ENCODE data around the gene A1BG.
"Not testable (repeated sequence)": the region's sequence is repeated elsewhere in the genome, so short reads cannot be mapped to it uniquely, and the experiment has no call there.

A1BG gene

DNA sequence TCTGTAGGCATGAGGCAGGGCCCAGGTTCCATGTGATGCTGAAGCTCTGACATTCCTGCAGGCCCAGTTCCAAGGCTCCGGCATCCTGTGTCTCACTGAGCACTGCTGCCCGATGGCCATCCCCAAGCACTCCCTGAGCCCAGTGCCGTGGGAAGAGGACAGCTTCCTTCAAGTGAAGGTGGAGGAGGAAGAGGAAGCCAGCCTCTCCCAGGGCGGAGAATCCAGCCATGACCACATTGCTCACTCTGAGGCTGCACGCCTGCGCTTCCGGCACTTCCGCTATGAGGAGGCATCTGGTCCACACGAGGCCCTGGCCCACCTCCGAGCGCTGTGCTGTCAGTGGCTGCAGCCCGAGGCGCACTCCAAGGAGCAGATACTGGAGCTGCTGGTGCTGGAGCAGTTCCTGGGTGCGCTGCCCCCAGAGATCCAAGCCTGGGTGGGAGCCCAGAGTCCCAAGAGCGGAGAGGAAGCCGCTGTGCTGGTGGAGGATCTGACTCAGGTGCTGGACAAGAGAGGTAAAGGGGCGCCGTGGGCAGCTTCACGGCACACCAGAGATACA is 18.5 kb downstream of the A1BG start:
- no peak for DNase-seq (ENCODE audit: low read depth)

DNA sequence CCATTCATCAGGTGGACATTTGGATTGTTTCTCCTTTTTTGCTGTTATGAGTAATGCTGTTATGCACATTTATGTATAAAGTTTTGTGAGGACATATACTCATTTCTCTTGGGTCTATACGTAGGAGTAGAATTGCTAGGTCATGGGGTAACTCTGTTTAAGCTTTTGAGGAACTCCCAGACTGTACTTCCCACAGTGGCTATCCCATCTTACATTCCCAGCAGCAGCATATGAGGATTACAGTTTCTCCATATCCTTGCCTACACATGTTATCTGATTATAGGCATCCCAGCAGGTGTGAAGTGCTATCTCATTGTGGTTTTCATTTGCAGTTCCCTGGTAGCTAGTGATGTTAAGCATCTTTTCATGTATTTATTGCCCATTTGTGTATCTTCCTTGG is 20.6 kb downstream of the A1BG start:
- DNase-seq (ENCODE audit: low read depth): no peak

GRCh38 chr19:58330458-58330857 is 22.8 kb downstream of the A1BG start:
- DNase-seq (ENCODE audit: low read depth): peak; percentile 73

DNA sequence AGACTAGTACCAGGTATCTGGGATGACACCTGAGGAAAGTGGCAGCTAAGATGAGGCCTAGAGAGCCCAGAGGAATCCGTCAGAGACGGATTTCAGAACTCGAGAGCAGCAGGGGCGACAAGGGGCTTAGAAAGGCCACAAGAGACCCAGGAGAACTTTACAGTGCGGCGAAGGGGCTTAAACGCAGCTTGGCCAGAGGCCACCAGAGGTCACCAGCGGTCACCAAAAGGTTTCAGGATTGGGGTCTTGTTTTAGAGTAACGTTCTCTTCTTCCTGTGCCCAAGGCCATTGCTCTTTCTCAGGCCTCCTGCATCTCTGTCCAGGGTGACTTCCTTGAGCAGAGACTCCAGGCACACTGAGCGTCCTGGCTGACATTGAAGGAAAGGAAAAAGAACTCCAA is 24.3 kb downstream of the A1BG start:
- peak; percentile 21 for DNase-seq (ENCODE audit: low read depth)

DNA sequence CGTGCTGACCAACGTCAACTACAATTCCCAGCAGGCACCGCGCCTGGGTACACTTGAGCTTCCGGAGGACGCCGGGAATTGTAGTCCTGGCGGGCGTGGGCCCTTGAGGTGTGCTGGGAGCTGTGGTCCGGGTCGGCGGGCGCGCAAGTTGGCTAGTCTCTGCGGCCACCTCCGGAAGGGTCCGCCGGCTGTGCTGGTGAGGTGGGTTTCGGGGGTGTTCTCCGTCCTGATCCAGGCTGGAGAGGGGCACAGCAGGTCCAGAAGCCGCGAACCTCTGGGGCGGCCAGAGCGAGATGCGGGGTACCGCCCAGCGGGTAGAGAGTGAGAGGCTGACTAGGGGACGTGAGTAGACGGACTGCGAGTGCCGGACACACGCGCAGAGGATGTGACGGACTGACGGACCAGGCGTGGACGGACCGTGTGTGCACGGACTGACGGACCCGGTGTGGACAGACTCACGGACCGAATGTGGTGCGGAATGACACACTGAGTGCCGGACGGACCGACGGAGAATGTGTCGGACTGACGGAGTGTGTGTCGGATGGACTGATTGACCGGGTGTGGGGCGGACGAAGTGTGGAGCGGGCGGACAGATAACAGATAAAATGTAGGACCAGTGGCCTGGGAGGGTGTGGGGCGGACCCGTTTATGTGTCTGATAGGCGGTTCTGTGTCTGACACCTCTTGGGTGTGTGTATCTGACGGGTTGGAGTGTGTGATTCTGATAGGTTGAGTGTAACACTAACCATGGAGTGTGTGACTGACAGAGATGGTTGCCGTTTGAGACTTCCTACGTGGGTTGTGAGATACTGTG is 26.2 kb downstream of the A1BG start, which contains the start of gene ZSCAN22:
TSS of gene ZSCAN22 (plus strand) at position 81 of the 813 bp plus-strand sequence. CDS start 7,809 bp downstream, outside the sequence.
- DNase-seq (ENCODE audit: low read depth): peak; percentile 94

DNA sequence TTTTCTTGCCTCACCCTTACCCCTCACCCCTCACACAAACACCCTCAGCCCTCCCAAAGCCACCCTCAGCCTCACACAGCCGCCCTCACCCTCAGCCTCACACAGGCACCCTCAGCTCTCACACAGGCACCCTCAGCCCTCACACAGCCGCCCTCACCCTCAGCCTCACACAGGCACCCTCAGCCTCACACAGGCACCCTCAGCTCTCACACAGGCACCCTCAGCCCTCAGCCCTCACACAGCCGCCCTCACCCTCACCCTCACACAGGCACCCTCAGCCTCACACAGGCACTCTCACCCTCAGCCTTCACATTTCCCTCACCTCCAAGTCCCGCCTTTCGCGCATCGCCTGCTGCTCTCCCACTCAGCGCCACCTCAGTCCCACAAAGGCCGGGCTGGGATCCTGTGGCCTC is 26.8 kb downstream of the A1BG start:
- no peak for DNase-seq (ENCODE audit: low read depth)

GRCh38 chr19:58325311-58326022 is 27.8 kb downstream of the A1BG start:
- peak; percentile 56 for DNase-seq (ENCODE audit: low read depth)

DNA sequence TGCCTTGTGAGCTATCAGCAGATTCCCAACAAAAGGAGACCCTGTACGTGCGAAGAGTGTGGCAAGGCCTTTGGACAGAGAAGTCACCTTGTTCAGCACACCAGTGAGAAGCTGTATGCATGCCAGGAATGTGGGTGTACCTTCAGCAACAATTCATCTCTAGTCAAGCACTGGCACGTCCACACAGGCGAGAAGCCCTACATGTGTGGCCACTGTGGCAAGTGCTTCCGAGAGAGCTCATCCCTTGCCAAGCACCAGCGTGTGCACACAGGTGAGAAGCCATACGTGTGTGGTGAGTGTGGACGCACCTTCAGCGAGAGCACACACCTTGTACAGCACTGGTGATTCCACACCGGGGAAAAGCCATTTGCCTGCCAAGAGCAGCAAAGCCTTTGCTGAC is 34.1 kb downstream of the A1BG start:
- DNase-seq (ENCODE audit: low read depth): no peak

DNA sequence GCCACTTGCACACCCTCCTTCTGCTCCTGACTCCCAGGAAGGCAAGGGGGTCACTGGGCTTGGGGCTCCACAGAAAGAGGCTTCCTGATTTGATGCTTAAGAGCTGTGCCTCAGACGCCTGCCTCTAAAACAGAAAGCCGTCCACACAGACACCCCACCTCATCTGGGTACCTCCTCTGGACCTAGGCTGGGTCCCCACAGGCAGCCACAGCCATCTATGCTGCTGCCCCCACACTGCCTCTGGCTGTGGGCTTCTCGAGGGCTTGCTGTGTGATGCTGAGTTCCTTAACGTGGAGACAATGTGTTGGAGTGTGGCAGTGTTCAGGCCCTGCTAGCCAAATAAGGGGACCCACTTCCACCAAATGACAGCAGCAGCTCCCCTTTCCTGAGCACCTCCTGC is 35.0 kb downstream of the A1BG start:
- DNase-seq (ENCODE audit: low read depth): no peak

DNA sequence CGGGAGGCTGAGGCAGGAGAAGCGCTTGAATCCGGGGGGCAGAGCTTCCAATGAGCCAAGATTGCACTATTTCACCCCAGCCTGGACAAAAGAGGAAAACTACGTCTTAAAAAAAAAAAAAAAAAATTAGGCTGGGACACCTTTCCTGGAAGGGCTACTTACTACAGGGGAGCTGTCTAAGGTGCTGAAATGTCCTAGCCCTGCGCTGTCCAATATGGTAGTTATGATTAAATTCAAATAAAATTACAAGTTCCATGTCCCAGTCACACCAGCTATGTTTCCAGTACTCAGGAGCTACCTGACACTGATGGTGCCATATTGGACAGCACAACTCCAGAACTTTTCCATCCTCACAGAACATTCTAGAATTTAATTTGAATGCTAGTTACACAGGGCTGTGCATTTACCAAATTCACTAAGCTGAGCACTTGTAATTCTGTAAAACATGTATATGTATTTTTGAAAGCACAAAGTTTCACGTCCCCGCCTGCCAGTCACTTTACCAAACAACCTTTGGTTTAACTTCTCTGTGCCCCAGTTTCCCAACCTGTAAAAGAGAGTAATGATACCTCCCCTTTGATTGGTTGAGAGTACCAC is 35.7 kb downstream of the A1BG start:
- DNase-seq (ENCODE audit: low read depth): peak; percentile 46

- no peak for DNase-seq (ENCODE audit: low read depth)
Observed at GRCh38 chr19:58315580-58315979, 37.7 kb downstream of the A1BG start.

- DNase-seq (ENCODE audit: low read depth): no peak
Observed at GRCh38 chr19:58311345-58311865, 41.9 kb downstream of the A1BG start.

GRCh38 chr19:58310685-58311084 is 42.6 kb downstream of the A1BG start:
- not testable (repeated sequence) for DNase-seq (ENCODE audit: low read depth)

GRCh38 chr19:58307736-58308135 is 45.6 kb downstream of the A1BG start:
- no peak for DNase-seq (ENCODE audit: low read depth)

- no peak for DNase-seq (ENCODE audit: low read depth)
Observed at GRCh38 chr19:58305932-58306323, 47.4 kb downstream of the A1BG start.

DNA sequence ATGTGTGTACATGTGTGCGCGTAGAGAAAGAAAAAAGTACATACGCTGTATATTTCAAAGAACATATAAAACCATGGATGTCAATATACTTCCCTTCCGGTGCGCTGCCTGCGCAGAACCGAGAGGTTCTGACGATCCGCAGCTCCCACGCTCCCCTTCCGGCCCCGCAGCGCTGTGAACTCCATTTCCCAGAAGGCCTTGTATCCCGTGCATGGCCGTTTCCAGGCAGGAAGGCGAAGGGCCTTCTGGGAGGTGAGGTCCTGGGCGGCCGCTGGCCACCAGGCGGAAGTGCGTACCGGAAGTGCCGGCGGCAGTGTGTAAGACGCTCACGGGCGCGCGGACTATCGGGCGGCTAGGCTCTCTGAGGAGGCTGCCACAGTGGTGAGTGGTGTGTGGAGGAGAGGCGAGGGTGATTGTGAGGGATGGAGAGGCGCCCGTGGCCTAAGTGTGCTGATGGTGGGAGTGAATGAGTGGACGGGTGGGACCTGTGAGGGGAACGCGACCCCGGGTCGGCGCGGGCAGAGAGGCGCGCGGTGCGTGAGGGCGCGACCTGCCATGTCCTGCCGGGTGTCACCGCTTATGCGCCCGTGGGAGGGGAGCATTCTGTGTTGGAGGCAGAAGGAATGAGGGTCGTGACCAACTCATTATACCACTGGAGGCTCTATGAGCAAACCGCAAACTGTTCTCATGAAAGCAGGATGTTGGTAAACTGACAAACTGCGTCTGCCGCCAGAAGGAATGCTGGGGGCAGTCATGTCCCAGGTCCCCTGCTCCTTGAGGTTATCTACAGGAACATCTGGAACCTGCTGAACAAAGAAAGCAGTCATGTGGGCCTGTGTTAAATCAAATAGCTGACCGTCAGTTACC is 48.0 kb downstream of the A1BG start, which contains the start of gene ERVK3-1:
TSS of gene ERVK3-1 (plus strand) at position 313 of the 867 bp plus-strand sequence. CDS start 6,792 bp downstream, outside the sequence.
- peak; percentile 94 for DNase-seq (ENCODE audit: low read depth)

DNA sequence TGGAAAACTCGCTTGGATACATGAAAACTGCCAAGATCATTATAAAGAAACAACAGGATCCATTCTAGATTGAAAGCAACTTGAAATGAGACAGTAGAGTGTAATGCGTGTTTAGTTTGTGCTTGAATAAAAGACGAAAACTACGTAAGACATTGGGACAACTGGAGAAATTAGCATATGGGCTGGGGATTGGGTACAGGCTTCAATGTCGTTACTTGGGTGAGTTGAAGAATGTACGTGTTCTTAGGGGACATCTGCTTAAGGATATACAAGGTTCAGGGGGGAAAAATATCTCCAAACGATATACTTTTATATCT is 48.6 kb downstream of the A1BG start:
- no peak for DNase-seq (ENCODE audit: low read depth)

GRCh38 chr19:58304255-58304654 is 49.0 kb downstream of the A1BG start:
- no peak for DNase-seq (ENCODE audit: low read depth)

DNA sequence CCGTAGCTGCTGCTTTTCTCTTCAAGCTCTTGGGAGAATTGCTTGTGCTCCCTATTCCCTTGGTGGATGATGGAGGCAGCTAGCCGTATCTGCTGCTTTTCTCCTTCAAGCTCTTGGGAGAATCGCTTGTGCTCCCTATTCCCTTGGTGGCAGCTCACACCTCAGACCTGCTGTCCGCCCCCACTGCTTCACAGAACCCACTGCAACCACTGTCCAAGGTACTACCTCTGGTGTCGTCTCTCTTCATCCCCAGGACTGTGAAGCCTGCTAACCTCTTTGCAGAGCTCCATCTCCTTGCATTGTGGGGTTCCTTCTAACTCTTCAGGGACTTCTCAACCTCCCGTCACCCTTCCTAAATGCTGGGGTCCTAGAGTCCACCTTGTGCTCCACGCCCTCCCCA is 52.7 kb downstream of the A1BG start:
- DNase-seq (ENCODE audit: low read depth): no peak

DNA sequence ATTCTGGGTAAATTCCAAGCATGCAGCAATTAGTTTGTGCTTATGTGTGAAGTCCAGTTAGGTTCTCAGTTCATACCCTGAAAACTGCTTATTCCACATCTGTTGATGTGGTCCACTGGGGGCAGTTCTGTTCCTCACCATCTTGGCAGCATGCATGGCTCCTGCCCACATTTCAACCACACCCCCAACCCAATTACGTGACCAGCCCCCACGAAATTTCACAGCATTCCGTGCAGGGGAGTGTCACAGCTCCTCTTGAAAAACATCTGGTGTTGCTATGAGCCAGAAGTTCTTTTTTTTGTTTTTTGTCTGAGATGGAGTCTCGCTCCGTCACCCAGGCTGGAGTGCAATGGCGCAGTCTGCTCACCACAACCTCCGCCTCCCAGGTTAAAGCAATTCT is 57.2 kb downstream of the A1BG start:
- no peak for DNase-seq (ENCODE audit: low read depth)
